HG02870 (cell line): ENCODE measurements around the gene PTTG1IP.
"Not testable (repeated sequence)": the region's sequence is repeated elsewhere in the genome, so short reads cannot be mapped to it uniquely, and the experiment has no call there.

Experiments used
- ATAC-seq: cut with Tn5 transposase; IDR thresholded peaks from one replicate; pipeline ENCODE4 v1.9.1; 2021; ENCODE audit warnings: mild to moderate bottlenecking, moderate library complexity; ENCODE audit not compliant: unreplicated experiment

Gene PTTG1IP, protein sequence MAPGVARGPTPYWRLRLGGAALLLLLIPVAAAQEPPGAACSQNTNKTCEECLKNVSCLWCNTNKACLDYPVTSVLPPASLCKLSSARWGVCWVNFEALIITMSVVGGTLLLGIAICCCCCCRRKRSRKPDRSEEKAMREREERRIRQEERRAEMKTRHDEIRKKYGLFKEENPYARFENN

GRCh38 chr21:44873356-44874239 is at the start of gene PTTG1IP:
TSS of gene PTTG1IP (minus strand) at chr21:44873690. CDS start at chr21:44873616, 74 bp downstream.
- peak; percentile 73 for ATAC-seq

- ATAC-seq = no peak
Observed at GRCh38 chr21:44921928-44922327, 48.4 kb upstream of the PTTG1IP start.

DNA sequence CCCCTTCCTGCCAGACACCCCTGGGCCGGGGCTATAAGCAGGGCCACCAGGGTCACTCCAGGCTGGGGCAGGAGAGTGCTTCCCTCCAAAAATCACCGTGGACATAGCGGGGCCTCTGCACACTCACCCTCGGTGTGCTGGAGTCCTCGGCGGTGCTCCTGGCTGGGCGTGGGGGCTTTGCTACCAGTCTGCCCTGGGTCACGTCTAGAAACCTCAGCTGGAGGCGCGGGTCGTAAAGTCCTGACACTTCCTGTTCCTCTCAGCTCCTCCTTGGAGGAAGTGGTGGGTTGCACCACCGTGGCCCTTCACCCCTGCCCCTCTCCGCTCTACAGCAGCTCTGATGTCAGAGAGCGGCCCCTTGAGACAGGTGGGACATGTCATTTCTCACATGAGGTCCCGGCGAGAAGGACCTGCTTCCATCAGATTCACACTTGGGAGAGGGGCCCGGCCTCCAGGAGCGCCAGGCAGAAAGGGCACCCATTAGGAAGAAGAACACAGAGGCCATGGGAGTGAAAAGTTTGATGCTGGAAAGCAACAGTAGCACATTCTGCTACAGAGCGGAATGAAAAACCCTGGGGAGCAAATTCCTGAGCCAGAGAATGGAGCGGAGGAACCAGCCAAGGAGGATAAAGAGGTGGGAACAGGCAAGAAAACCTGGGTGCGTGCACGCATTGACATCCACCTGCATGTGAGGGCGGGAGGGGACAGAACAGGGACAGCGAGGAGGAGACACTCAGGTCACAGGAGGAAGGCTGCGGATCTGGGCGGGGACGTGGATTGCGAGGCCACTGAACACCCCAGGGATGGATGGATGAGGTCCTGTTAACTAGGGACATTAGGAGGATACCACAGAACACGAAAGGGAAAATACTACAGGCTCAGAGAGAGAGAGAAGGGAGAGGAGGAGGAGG is 47.5 kb upstream of the PTTG1IP start, which contains the start of gene ITGB2:
ITGB2 (minus strand) TSS at position 206 of the 911 bp plus-strand sequence. CDS start 10,117 bp downstream, outside the sequence.
- peak; percentile 67 for ATAC-seq

- peak; percentile 29 for ATAC-seq
Observed at GRCh38 chr21:44919913-44920693, 46.6 kb upstream of the PTTG1IP start.

- no peak for ATAC-seq
Observed at GRCh38 chr21:44919111-44919912, 45.8 kb upstream of the PTTG1IP start.

DNA sequence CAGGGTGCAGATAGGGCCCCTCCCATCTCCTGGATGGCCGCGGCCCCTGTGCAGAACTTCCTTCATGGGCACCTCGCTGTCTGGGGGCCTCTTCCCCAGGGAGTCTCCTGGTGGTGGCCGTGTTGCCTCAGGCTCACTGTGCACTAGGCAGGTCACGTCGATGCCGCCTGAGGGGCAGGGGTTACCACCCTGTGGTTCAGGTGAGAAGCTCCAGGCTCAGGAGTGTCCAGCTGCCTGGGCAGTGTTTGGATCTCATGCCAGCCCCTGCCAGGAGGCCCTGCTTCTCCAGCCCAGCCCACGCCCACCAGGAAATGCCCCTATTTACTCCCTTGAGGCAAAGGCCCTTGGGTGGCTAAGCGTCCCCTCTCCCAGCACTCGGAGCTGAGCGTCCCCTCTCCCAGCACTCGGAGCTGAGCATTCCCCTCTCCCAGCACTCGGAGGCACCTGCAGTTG is 45.1 kb upstream of the PTTG1IP start:
- ATAC-seq = no peak

GRCh38 chr21:44918107-44918470 is 44.6 kb upstream of the PTTG1IP start:
- no peak for ATAC-seq

DNA sequence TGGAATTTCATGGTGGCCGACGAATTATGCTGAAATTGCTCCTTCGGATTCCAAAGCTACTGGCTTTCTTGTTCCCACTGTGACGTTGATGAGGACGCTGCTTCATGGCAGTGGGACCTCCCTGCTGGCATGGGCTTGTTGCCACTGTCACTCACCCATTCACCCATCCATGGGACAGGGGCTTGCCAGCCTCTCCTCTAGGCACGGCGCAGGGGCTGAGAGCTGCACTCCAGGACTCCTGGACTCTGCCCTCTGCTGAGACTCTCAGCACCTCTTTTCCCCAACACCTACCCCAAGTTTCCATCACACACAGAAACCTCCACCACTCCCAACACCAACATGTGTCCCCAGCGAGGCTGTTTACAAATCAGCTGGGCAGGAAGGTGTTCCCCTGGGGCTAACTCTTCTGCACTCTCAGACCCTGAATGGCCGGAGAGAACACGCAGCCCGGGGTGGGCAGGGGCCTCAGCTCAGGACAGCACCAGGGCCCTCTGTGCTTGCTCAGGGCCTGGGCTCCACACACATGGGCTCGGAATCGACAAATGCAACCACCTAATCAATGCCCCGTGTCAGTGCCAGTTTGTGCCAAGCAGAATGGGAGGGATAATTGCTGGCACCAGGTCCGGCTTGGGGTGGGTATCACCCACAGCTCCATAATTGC is 44.1 kb upstream of the PTTG1IP start:
- ATAC-seq = no peak

GRCh38 chr21:44916965-44917364 is 43.5 kb upstream of the PTTG1IP start:
- no peak for ATAC-seq

DNA sequence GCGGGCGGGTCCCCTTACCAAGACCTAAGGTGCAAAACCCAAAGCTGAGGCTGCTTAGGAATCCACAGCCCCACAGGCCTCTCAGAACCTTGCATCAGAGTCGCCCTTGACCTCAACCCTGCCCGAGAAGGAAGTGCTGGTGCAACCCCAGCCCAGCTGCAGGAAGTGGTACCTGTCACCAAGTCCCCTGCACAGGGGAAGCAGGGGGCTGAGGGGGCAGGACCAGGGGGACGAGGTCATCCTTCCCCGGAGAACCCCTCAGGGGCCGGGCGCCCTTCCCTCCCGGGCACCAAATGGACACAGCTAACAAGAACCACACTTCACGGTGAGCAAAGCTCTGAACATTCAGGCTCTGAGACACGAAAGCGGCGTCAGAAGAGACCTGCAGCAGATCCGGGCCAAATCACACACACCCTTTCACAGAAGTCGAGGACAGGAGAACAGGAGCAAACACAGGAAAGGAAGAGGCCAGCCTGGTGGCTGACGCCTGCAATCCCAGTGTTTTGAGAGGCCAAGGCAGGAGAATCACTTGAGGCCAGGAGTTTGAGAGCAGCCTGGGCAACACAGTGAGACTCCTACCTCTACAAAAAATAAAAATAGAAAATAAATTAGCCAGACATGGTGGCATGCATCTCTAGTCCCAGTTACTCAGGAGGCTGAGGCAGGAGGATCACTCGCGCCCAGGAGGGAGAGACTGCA is 40.8 kb upstream of the PTTG1IP start:
- no peak for ATAC-seq

DNA sequence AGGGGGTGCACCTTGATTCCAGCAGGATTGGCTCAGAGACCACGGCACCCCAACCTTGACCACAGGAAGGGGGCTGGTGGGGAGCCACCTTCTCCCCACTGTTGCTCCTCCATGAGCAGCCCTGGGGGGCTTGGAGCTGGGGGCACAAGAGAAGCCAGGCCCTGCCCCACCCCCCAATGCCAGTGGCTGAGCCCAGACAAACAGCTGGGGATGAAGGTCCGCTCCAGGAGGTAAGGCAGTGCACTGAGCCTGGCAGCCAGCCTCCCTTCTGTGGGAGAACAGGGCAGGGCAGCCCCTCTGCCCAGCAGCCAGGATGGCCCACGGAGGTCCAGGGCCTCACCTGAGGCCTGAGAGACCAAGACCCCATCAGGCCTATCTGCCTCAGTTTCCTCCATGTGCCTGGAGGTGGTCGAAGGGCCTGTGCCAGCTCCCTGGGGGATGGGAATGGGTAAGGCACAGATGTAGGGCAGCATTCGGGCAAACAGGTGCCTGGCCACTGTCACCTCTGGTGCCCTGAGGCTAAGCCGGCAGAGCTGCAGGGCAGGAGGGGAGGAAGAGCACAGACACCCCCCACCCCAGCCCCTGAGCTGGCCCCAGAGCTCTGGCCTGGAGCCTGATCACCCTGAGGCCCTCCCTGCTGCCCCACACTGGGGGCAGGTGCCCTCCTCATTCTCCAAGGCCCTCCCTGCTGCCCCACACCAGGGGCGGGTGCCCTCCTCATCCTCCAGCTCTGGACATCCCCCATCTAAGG is 40.1 kb upstream of the PTTG1IP start:
- ATAC-seq = no peak

GRCh38 chr21:44912506-44913412 is 39.3 kb upstream of the PTTG1IP start:
- not testable (repeated sequence) for ATAC-seq

DNA sequence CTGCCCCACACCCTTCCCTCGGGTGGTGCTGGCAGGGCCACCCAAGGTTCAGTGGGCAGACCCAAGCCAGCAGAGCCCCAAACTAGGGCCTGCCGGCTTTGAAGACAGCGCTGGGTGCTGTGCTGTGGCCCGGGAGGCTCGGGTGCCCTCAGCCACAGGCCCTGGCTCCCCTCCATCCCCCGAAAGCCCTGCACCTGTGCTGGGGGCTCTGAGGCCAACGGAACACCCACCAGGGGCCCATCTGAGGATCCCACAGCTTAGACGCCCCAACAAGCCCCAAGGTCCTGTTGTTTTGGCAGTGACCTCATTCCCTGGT is 38.6 kb upstream of the PTTG1IP start:
- no peak for ATAC-seq

- ATAC-seq = no peak
Observed at GRCh38 chr21:44911384-44912157, 38.1 kb upstream of the PTTG1IP start.

GRCh38 chr21:44911068-44911383 is 37.5 kb upstream of the PTTG1IP start:
- ATAC-seq = no peak
